MM.1S (cell line): Measurements from ENCODE around the gene CTPS2.

Source experiments
- EZH2 ChIP-seq: fragments of 300-600 bp; sonication (generic); optimal IDR thresholded peaks from 2 replicates; pipeline ENCODE3; 2017; ENCODE audit warnings: low read depth, mild to moderate bottlenecking, antibody characterized with exemption, low read length, mixed read lengths
- EZH2phosphoT487 ChIP-seq: fragments of 300-600 bp; sonication (generic); IDR thresholded peaks from 2 replicates; pipeline ENCODE4 v1.6.1; 2018; ENCODE audit warnings: antibody characterized with exemption, low read length
- TF ChIP-seq, protein P1 (sequence below): fragments of 300-600 bp; sonication (generic); IDR thresholded peaks from 2 replicates; pipeline ENCODE4 v1.5.1; 2016; ENCODE audit warnings: antibody characterized with exemption, low read length, mixed read lengths

DNA sequence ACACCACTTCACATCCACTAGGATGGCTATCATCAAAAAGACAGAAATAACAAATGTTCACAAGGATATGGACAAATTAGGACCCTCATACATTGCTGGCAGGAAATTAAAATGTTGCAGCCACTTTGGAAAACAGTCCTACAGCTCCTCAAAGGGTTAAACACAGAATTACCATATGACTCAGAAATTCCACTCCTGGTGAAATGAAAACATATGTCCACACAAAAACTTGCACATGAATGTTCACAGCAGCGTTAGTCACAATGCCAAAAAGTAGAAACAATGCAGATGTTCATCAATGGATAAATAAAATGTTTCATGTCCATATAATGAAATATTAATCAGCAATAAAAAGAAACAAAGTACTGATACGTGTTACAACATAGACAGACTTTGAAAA lies 47.4 kb downstream of the CTPS2 start:
- TF ChIP-seq, protein P1, sequence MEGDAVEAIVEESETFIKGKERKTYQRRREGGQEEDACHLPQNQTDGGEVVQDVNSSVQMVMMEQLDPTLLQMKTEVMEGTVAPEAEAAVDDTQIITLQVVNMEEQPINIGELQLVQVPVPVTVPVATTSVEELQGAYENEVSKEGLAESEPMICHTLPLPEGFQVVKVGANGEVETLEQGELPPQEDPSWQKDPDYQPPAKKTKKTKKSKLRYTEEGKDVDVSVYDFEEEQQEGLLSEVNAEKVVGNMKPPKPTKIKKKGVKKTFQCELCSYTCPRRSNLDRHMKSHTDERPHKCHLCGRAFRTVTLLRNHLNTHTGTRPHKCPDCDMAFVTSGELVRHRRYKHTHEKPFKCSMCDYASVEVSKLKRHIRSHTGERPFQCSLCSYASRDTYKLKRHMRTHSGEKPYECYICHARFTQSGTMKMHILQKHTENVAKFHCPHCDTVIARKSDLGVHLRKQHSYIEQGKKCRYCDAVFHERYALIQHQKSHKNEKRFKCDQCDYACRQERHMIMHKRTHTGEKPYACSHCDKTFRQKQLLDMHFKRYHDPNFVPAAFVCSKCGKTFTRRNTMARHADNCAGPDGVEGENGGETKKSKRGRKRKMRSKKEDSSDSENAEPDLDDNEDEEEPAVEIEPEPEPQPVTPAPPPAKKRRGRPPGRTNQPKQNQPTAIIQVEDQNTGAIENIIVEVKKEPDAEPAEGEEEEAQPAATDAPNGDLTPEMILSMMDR: no peak
- no peak for TF ChIP-seq EZH2
- no peak for TF ChIP-seq EZH2phosphoT487
